ENCODE data around the gene DHRS3.

DHRS3 gene

DNA sequence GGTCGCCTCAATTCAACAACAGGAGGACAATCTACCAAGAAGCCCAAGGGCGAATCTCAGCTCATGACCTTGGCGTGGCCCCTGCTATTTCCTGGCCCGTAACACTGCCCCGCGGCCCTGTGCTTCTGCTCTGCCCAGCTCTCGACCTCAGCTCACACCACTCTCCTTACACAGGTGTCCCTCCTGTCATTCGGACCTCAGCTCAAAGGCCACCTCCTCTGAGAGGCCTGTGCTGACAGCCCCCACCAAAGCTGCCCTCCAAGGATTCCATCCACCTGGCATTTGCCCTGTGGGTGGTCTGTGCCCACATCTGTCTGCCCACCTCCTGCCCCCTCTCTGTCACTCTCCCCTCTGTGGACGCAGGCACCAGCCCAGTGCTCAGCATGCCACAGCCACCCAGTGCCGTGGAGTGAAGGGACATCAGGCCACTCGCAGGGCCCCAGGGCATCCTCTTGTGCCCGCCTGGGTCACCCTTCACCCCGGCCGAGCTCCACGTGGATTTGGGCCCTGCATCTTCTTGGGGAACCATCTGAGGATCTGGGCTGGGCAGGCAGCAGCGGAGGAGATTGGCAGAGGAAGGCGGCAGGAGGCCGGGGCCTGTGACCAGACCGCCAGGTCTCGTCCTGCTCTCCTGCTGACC, 70.3 kb downstream of the DHRS3 start:
- H3K4me3 ChIP-seq (ENCODE audit: low read length) = no peak overlapping the region
- TF ChIP-seq, protein P1, sequence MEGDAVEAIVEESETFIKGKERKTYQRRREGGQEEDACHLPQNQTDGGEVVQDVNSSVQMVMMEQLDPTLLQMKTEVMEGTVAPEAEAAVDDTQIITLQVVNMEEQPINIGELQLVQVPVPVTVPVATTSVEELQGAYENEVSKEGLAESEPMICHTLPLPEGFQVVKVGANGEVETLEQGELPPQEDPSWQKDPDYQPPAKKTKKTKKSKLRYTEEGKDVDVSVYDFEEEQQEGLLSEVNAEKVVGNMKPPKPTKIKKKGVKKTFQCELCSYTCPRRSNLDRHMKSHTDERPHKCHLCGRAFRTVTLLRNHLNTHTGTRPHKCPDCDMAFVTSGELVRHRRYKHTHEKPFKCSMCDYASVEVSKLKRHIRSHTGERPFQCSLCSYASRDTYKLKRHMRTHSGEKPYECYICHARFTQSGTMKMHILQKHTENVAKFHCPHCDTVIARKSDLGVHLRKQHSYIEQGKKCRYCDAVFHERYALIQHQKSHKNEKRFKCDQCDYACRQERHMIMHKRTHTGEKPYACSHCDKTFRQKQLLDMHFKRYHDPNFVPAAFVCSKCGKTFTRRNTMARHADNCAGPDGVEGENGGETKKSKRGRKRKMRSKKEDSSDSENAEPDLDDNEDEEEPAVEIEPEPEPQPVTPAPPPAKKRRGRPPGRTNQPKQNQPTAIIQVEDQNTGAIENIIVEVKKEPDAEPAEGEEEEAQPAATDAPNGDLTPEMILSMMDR (conservative IDR thresholded peaks at IDR 0.05; ENCODE audit: low read length) = no peak
- DNase-seq (ENCODE audit: low read depth) = no peak

DNA sequence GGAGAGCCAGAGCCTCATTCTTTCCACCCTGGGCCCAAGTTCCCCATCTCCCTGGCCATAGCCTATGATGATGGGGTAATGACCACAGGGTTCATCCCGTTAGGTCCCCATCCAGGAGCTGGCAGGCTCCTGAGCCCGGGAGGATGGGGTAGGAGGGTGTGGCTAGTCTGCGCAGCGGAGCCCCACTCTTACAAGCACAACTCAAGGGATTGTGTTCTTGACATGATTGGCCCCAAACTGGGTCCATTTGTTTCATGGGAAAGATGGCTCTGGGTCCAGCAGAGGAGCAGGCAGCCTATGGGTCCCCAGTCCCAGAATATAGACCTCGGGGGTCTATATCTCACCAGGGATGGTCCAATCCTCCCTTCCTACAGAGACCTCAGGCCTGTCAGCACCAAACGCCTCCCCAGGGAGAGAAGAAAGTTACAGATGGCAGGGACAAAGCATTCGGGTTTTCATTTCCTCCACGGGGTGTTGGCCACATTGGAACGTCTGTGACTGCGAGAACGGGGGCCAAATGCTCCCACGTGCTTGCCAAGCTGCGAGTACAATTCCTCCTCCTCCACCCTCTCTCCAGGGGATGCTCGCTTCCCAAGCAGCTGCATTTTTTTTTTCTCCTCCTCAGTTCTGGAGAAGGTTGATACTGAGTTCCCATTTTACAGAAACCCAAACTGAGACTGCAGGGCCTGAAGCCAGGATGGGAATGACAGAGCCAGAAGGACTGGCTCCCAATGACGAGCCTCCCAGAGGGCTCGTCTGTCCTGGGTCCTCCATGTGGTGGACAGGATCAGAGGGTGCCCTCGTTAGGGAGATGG, 71.0 kb downstream of the DHRS3 start:
- TF ChIP-seq, protein P1 (conservative IDR thresholded peaks at IDR 0.05; ENCODE audit: low read length) = no peak
- DNase-seq (ENCODE audit: low read depth) = peak; percentile 50
- H3K4me3 ChIP-seq (ENCODE audit: low read length) = no peak overlapping the region

DNA sequence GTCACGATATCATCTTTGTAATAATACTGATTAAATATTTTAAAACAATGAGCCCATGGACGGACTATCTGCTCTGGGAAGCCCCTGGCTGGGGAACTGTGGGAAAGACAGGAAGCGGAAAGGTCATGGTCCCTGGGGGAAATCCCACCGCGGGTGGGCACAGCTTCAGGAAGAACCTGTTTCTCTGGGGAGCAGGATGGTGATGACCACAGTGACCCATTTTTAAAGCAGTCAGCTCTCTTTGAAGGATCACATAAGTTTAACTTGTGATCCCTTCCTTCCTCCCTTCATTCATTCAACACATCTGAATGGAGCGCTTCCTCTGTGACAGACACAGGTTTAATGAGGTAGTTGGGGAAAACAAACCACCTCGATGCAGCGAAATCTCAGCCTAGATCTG, 73.0 kb downstream of the DHRS3 start:
- no peak overlapping the region for H3K4me3 ChIP-seq (ENCODE audit: low read length)
- TF ChIP-seq, protein P1 (conservative IDR thresholded peaks at IDR 0.05; ENCODE audit: low read length) = no peak
- DNase-seq (ENCODE audit: low read depth) = no peak

DNA sequence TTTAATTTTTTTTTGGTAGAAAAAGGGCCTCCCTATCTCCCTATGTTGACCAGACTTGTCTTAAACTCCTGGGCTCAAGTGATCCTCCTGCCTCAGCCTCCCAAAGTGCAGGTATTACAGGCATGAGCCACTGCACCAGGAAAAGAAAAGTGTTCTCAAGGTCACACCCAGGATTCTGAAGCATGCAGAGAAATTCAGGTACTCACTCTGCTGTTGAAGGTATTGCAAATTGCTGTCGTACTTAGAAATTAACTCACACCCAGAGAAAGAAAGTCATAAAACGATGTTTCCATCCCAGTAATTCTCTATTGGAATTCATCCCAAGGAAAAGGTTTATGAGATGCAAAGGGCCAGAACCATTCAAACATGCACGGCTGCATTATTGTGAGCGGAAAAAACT, 73.7 kb downstream of the DHRS3 start:
- DNase-seq (ENCODE audit: low read depth) = no peak
- H3K4me3 ChIP-seq (ENCODE audit: low read length) = no peak overlapping the region
- TF ChIP-seq, protein P1 (conservative IDR thresholded peaks at IDR 0.05; ENCODE audit: low read length) = no peak

DNA sequence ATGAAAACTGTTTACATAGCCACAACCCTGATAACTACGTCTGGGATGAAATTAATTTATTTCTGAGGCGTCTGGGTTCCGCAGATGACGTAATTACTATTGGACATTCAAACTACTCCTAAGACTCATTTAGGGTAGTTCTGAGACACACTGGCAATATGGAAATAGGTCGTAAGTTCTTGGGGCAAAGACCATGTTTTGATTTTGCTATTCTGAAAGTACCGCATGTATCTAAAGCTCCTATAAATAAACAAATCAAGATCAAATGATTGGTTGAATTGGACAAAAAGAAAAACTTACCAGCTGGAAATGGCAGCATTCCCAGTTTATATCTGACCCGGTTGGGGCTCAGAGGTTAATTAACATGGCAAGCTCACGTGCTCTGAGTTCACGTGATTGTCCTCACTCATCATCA, 74.3 kb downstream of the DHRS3 start:
- TF ChIP-seq, protein P1 (conservative IDR thresholded peaks at IDR 0.05; ENCODE audit: low read length) = no peak
- no peak for DNase-seq (ENCODE audit: low read depth)
- no peak overlapping the region for H3K4me3 ChIP-seq (ENCODE audit: low read length)

DNA sequence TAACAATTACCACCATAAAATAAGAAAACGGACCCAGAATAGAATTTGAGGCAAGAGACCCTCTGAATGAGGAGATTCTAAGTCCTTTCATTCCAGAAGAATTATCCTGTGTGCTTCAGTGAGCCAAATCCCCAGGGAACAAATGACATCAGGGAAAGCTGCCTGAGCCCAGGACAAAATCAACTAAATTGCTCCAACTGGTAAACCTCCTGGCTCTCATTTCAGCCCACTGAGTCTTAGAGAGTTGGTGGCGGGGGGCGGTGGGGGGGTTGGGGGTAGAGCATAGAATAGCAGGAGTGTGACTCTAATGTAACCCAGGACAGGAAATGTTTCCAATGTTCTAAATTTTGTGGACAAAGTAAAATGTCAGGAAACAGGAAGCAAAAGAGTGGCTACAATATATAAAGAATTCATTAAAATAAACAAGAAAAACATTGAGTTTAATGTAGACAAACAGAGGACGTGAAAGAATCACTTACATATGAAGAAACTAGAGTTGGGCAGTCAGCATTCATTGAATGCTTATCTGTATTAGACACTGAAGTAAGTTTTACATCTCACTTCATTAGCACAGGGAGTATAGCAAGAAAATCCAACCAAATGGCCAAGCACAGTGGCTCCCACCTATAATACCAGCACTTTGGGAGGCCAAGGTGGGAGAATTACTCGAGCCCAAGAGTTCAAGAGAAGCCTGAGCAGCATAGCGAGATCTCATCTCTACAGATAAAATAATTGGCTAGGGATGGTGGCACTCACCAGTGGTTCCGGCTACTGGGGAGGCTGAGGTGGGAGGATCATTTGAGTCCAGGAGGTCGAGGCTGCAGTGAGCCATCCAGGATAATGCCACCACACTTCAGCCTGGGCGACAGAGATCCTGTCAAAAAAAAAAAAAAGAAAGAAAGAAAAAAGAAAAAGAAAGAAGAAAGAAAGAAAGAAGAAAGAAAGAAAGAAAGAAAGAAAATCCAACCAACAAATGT, 75.1 kb downstream of the DHRS3 start:
- DNase-seq (ENCODE audit: low read depth) = no peak
- no peak overlapping the region for H3K4me3 ChIP-seq (ENCODE audit: low read length)
- TF ChIP-seq, protein P1 (conservative IDR thresholded peaks at IDR 0.05; ENCODE audit: low read length) = no peak
